Measurements from ENCODE around the gene MRPL11.
A peak's percentile ranks its signal among the peaks of the same experiment; 100 is the strongest.
"Not testable (repeated sequence)": the region's sequence is repeated elsewhere in the genome, so short reads cannot be mapped to it uniquely, and the experiment has no call there.

Gene MRPL11

DNA sequence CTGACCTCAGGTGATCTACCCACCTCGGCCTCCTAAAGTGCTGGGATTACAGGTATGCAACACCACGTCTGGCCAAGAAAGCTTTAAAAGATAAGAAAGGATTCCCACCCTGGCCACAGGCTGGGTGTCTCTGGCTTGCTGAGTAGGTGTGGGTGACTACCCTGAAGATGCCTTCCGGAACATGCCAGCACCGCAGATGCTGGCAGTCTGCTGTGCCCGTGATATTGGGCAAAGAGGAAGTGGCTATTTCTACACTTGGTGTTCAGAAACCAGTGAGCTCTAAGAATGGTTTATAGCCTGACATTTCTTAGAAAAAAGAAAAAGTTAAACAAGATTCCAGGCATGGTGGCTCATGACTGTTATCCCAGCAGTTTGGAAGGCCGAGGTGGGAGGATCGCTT lies 6.1 kb downstream of the MRPL11 start:
- TF ChIP-seq, protein P1, sequence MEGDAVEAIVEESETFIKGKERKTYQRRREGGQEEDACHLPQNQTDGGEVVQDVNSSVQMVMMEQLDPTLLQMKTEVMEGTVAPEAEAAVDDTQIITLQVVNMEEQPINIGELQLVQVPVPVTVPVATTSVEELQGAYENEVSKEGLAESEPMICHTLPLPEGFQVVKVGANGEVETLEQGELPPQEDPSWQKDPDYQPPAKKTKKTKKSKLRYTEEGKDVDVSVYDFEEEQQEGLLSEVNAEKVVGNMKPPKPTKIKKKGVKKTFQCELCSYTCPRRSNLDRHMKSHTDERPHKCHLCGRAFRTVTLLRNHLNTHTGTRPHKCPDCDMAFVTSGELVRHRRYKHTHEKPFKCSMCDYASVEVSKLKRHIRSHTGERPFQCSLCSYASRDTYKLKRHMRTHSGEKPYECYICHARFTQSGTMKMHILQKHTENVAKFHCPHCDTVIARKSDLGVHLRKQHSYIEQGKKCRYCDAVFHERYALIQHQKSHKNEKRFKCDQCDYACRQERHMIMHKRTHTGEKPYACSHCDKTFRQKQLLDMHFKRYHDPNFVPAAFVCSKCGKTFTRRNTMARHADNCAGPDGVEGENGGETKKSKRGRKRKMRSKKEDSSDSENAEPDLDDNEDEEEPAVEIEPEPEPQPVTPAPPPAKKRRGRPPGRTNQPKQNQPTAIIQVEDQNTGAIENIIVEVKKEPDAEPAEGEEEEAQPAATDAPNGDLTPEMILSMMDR (conservative IDR thresholded peaks at IDR 0.05) = no peak
- H3K27ac ChIP-seq = no peak overlapping the region

DNA sequence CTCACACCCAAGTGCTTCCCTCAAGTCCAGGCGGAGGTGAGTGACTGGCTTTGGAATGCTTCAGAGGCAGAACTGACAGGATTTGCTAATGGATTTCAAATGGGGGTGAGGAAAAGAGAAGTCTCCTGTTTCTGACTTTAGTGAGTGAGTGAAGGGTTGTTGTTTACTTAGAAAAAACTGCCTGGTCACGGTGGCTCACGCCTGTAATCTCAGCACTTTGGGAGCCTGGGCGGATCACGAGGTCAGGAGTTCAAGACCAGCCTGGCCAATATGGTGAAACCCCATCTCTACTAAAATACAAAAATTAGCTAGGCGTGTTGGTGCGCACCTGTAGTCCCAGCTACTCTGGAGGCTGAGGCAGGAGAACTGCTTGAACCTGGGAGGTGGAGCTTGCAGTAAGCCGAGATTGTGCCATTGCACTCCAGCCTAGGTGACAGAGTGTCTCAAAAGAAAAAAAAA lies 6.7 kb downstream of the MRPL11 start:
- H3K27ac ChIP-seq = not testable (repeated sequence)

DNA sequence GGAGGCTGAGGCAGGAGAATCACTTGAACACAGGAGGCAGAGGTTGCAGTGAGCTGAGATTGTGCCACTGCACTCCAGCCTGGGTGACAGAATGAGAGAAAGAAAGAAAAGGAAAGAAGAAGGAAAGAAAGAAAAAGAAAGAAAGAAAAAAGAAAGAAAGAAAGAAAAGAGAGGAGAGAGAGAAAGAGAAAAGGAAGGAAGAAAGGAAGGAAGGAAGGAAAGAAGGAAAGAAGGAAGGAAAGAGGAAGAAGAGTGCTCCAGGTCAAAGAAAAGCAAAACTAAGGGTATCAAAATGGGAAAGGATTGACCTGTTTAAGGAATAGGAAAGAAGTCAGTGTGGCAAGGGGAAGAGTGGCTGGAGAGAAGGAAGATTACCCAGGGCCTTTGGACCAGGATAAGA lies 7.4 kb downstream of the MRPL11 start:
- H3K27ac ChIP-seq = not testable (repeated sequence)

DNA sequence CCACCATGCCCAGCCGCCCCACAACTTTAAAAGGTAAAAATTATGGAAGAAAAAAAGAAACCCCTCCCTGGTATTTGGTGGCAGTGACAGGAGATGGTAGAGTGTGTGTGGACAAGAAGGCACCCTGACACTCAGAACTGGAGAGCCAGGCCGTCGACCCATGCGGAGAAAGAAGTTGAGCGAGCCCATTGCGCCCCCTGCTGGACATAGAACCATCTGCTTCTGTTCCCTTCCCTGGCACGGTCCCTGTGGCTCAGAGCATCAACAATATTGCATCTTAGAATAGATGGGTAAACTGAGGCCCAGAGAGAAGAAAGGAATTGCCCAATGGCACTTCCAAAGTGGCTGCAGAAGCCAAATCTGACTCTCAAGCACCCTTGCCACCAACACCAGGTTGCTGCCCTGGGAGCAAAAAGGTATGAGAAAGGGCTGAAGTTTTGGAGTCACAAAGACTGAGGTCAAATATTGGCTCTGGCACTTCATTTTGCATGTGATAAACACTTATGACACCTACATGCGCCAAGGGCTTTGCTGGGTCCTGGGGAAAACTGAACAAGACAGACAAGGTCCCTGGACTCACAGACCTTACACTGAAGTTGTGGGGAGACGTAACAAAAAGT lies 8.6 kb downstream of the MRPL11 start:
- TF ChIP-seq, protein P1 (conservative IDR thresholded peaks at IDR 0.05) = peak; percentile 100
- no peak overlapping the region for H3K27ac ChIP-seq

DNA sequence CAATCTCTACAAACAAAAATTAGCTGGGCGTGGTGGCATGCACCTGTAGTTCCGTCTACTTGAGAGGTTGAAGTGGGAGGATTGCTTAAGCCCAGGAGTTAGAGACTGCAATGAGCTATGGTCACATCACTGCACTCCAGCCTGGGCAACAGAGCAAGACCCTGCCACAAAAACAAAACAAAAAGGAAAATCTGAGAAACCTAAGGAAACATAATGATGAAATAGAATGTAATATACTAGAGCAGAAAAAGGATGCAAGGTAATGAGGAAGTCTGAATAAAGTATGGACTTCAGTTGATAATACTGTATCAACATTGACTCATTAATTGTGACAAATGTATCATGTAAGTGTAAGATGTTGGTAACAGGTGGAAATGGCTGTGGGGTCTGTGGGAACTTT lies 9.7 kb downstream of the MRPL11 start:
- H3K27ac ChIP-seq = no peak overlapping the region
- TF ChIP-seq, protein P1 (conservative IDR thresholded peaks at IDR 0.05) = no peak

DNA sequence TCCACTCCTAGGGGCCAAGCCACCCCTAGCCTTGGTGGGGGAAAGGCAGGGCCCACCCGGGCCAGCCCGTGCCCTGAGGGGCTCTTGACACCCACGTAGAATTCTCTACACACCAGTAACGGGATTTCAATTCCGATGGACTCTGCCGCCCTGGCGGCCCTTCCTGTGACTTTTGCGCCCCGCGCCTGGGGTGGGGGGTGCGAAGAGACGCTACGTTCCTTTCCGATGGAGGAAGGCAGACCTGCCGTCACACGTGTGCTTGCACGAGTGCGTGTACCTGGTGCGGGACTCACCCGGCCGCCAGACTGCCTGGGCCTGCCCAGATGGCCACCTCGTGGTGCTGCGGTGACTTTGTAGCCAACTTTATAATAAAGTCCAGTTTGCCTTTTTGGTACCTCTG lies 12.3 kb downstream of the MRPL11 start:
- H3K27ac ChIP-seq = no peak overlapping the region
- TF ChIP-seq, protein P1 (conservative IDR thresholded peaks at IDR 0.05) = no peak

DNA sequence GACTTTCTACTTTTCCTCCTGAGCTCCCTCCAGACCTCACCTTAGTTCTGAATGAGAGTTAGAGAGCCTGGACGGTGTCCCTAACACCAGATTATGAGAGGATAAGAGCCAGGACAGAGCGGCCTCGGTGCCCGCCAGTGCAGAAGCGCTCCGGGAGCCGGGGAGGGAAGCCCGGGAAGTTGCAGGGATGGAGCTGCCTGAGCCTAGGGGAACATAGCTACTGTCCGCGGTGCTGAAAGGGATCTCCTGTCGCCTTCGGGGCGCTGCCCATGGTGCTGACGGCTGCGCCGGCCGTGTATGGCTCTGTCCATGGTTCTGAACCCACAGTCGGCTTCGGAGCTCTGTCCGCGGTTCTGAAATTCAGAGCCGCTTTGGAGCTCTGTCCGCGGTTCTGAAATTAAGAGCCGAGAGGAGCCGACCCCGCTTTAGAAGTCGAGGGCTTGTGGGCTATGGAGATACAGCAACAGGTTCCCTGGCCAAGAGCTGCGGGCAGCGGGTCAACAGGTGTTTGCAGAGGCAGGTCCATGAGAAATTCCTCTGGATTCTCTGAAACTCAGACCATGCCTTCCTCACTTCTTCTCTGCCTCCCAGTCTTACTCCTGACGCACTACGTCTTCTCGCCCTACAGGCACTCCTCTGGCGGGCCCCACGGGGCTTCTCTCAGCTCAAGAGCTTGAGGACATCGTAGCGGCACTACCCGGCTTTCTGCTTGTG lies 17.0 kb downstream of the MRPL11 start:
- TF ChIP-seq, protein P1 (conservative IDR thresholded peaks at IDR 0.05) = no peak
- H3K27ac ChIP-seq = peak overlapping the region; percentile 23; the same call in 1 of the 2 replicates

DNA sequence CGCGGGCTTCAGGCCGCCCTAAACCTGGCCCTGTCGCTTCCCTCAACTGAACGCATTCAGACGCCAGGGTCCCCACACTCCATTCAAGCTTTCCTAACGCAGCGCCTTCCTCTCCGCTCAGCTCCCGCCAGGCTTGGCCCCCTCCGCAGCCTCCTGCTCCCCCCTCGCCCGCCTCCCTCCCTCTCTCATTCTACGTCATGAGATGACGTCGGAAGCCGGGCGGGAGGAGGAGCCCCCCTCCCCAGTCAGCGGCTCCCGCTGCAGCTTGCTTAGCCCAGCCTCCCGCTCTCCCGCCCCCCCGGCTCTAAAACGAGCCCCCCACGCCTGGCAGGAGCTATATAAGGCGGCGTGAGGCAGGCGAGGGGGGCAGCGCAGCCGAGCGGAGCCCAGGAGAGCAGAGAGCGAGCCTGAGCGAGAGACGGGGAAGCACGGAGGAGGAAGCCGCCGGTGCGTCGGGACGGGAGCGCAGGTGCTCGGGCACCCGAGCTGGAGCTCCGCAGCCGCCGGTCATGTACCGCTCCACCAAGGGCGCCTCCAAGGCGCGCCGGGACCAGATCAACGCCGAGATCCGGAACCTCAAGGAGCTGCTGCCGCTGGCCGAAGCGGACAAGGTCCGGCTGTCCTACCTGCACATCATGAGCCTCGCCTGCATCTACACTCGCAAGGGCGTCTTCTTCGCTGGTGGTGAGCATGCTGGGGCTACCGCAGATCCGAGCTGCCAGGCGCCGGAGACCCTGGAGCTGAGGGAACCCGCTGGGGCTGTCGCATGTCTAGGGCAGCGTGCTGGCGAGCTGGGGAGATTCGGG lies 17.8 kb downstream of the MRPL11 start, which contains the start of gene NPAS4:
Gene NPAS4 (plus strand): TSS at position 365 of the 806 bp plus-strand sequence. CDS start 145 bp downstream, at position 510.
- TF ChIP-seq, protein P1 (conservative IDR thresholded peaks at IDR 0.05) = no peak
- H3K27ac ChIP-seq = peak within 1 kb of the TSS; percentile 23; the same call in 1 of the 2 replicates

Measured in VCaP (cell line).